GM18508 (cell line): ENCODE data around the gene C2CD5.

Experiments
- ATAC-seq: cut with Tn5 transposase; IDR thresholded peaks from one replicate; pipeline ENCODE4 v1.9.1; 2021; ENCODE audit warnings: moderate number of reproducible peaks; ENCODE audit not compliant: insufficient read depth, unreplicated experiment

Gene C2CD5

GRCh38 chr12:22431693-22432251 is 112.6 kb downstream of the C2CD5 start:
- ATAC-seq: no peak

- ATAC-seq: no peak
Measured at GRCh38 chr12:22416801-22417200, 127.5 kb downstream of the C2CD5 start.

DNA sequence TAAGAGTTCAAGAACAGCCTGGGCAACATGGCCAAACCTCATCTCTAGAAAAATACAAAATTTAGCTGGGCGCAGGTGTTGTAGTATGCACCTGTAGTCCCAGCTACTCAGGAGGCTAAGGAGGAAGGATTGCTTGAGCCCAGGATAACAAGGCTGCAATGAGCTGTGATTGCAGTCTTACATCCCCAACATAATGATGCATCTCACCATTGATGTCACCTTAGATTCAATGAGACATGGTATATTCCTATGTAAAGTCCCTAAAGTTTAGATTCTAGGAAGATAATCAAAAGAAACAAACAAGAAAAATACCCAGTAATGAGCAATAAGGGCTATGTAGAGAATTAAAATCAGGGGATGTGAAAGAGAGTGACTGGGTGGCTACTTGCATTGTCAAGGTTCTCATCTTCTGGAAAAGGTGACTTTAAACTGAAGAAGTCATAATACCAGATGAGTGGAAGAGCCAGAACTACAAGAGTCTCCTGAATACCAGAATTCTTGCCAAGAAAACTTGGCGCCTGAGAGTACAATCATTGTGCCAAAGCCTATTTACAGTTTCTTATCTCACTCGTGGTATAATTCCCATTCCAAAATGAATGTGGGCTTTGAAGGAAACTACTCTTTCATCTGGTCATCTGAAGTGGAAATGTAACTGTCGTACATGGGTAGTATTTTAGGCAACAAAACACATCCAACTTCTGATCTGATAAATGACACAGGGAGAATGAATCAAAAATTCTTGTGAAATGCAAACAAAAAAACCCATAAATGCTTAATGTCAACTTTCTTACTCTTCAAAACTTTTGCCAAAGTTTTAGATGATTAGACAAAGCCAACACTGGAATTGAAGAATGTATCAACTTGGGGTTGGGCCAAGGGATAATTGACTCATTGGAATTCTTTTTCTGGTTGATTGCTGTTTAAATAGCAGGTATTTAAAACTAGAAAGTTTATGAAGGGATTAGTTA is 128.7 kb downstream of the C2CD5 start:
- ATAC-seq: no peak

GRCh38 chr12:22414742-22415141 is 129.6 kb downstream of the C2CD5 start:
- ATAC-seq: no peak

GRCh38 chr12:22413592-22413991 is 130.8 kb downstream of the C2CD5 start:
- ATAC-seq: no peak

GRCh38 chr12:22412581-22412980 is 131.8 kb downstream of the C2CD5 start:
- no peak for ATAC-seq

- no peak for ATAC-seq
Measured at GRCh38 chr12:22410486-22410885, 133.9 kb downstream of the C2CD5 start.

DNA sequence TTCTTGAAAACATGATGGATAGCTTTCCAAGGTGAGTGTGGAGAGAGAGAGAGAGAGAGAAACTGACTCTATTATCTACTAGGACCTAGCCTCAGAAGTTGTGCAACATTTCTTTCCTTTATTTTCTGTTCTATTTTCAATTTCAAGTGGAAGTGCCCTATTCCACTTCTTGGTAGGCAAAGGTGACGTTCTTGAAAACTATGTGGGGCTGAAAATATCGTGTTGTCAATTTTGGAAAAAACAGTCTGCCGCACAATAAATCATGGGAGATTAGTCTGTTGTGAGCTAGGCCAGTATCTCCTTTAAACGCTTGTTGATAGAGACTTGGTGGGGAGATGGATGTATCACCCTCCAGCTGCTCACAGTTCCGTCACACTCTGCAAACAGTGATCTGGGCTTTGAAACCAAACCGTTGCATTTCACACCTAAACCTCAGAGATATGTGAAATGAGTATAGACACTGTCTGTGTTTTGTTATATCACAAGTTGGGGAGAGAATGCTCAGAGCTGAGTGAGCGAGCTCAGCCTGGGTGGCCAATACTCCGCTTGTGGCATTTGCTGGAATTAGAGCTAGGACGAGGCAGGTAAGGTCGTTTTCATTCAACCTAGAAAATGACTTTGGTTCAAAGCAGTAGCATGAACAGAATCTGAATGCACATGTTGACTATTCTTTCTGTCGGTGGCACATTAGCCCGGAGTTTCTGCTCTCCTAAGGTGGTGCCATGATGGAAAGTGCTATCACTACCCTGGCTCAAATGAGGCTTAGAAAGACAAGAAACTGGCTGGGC is 134.8 kb downstream of the C2CD5 start:
- peak; percentile 97 for ATAC-seq

DNA sequence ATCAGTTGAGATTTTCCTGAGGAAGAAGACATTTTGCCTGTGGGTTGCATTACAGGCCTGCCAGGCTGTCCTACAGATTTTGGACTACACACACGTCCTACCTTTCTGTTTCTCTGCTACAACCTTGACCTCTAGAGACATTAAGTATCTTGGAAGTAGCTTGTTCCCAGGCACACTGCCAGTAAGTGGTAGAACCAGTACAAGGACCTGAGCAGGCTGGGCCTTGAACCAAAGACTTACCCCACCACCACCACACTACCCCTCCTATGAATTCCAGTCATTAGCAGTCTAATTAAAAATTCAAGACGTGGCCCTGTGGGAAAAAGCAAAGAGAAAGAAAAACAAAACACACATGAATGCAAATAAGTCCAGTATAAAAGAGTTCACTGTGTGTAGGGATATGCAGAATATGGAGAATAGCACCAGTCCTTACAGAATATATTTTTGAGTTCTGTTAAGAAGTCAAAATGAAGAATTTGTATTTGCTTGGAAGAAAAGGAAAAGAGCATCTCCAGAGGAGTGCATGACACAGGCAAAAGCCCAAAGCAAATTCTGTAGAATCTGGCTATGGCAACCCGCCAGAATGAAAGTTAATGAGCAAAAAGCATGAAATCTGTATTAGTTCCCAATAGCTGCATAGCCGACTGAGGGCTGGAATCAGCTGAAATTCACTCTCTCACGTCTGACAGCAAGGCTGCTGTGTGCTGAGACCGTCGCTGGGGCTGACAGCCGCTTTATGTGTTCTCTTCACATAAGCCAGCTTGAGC is 135.5 kb downstream of the C2CD5 start:
- no peak for ATAC-seq

DNA sequence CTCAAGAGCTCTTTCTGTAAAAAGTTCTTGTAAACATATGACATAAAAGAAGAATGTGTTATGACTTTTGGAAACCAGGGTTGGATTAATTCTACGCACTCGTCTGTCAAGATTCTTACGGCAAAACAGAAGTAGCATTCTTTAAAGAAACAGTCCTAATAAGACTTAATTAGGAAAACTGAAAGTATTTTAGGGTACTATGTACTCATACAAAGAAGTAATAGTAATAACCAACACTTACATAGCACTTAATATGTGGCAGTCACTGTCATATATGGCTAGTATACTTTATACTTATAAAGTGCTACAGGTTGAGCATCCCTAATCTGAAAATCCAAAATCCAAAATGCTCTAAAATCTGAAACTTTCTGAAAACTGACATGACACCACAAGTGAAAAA is 136.9 kb downstream of the C2CD5 start:
- ATAC-seq: no peak

GRCh38 chr12:22406627-22407026 is 137.7 kb downstream of the C2CD5 start:
- peak; percentile 37 for ATAC-seq

DNA sequence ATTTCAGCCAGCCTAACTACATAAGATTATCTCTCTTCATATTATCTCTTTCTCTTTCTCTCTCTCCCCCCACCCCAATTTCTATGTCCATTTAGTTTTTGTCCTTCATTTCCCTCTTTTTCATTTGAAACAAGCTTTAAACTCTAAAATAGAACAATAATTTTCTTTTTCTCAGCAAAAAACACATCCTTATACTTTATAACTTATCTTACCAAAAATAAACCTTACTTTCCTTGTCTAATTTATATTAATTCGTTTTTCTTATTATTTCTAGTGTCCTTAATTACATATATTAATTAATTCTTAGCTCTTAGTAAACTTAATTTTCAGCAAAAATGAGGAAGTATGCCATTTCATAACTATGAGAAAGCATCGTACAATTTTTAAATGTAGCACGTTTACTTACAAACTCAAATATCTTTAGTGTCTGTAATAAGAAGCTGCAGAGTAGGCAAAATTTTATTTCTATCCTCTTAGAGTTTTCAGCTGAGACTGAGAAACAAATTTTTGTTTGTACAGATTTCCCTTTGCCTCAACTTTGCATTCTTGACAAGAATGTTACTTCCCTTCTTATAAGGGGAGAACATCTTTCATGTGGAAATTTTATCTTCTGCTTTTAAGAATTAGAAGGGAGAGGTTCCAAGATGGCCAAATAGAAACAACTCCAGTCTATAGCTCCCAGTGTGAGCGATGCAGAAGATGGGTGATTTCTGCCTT is 144.7 kb downstream of the C2CD5 start:
- ATAC-seq: no peak
